Colonic mucosa (tissue), 4 donors: ENCODE data around the gene GHRH. TPM values are rescaled to one million over a fixed set of nuclear protein-coding genes. Genes with fewer than 3 reads are reported as not detected.
A peak's percentile ranks its signal among the peaks of the same experiment; 100 is the strongest.

ENCODE experiments used
- DNase-seq: peaks from one replicate; pipeline ENCODE4 v3.0.0-alpha.2; 2020
- H3K27ac ChIP-seq: fragments of 200-600 bp; one replicate; pipeline ENCODE4 v1.8.0; 2021
- H3K27me3 ChIP-seq: fragments of 200-600 bp; one replicate; pipeline ENCODE4 v1.8.0; 2021
- H3K36me3 ChIP-seq: fragments of 200-600 bp; one replicate; pipeline ENCODE4 v1.8.0; 2021
- H3K4me1 ChIP-seq: fragments of 200-600 bp; one replicate; pipeline ENCODE4 v1.8.0; 2021; ENCODE audit warnings: mild to moderate bottlenecking
- H3K4me3 ChIP-seq: fragments of 200-600 bp; one replicate; pipeline ENCODE4 v1.8.0; 2021
- H3K9ac ChIP-seq, 2 donors: one replicate each; pipeline ENCODE4 v1.7.0; 2013; ENCODE audit warnings: control low read depth in 2 of 2, low read depth in 2 of 2, low read length in 2 of 2
- H3K9me3 ChIP-seq: fragments of 200-600 bp; one replicate; pipeline ENCODE4 v1.8.0; 2021
- CTCF ChIP-seq: fragments of 200-600 bp; IDR thresholded peaks from one replicate; pipeline ENCODE4 v1.8.0; 2022; ENCODE audit warnings: antibody characterized with exemption, mild to moderate bottlenecking
- intact Hi-C: fragments of 100-400 bp; cut with DNase I; formaldehyde crosslinking; loops from one replicate; pipeline ENCODE4 v1.14.1; 2022
- total RNA-seq, 2 donors: library from RNA; stranded (reverse); fragmentation: NEBNext Ultra II Directional in 1 of 2; extraction: Animal tissue kit (Norgen Biotek cat#: 25700) in 1 of 2; gene quantifications; one replicate each; pipeline ENCODE4 v1.2.1, GENCODE V29; 2021
- donor health status: healthy.
- donor health status: DM: no; HTN: no; CAD: no.
- donor health status: DM: no; HTN: no; CAD: no.

Gene GHRH
- total RNA-seq, 2 donors from 2014 or later: not detected

GRCh38 chr20:37242503-37242902 lies 19.1 kb downstream of the GHRH start:
- Histone ChIP-seq H3K27ac (no peak overlapping the region), H3K36me3 (peaks cover 6% of the 10 kb centered on the region), H3K9ac (no peak overlapping the region), H3K9me3 (no peaks in the 10 kb centered on the region), H3K27me3 (no peaks in the 10 kb centered on the region), H3K4me3 (no peak overlapping the region), H3K4me1 (no peaks in the 10 kb centered on the region)
- TF ChIP-seq CTCF: no peak
- DNase-seq: no peak
- intact Hi-C loops: no loop called here

GRCh38 chr20:37240337-37241067 lies 21.1 kb downstream of the GHRH start:
- H3K36me3 ChIP-seq: peaks cover 11% of the 10 kb centered on the region
- no peak overlapping the region for H3K4me3 ChIP-seq
- H3K9me3 ChIP-seq: no peaks in the 10 kb centered on the region
- intact Hi-C loops: no loop called here
- H3K27ac ChIP-seq: no peak overlapping the region
- no peak overlapping the region for H3K9ac ChIP-seq
- no peak for TF ChIP-seq CTCF
- no peaks in the 10 kb centered on the region for H3K27me3 ChIP-seq
- H3K4me1 ChIP-seq: no peaks in the 10 kb centered on the region
- DNase-seq: no peak

- Histone ChIP-seq H3K36me3 (peaks cover 11% of the 10 kb centered on the region), H3K9ac (peak overlapping the region in 1 of 2 donors; percentile 23), H3K9me3 (no peaks in the 10 kb centered on the region), H3K4me3 (no peak overlapping the region), H3K4me1 (no peaks in the 10 kb centered on the region), H3K27ac (no peak overlapping the region), H3K27me3 (no peaks in the 10 kb centered on the region)
- TF ChIP-seq CTCF: no peak
- peak; percentile 34 for DNase-seq
- intact Hi-C loops: no loop called here
Observed at GRCh38 chr20:37238935-37239451, 22.6 kb downstream of the GHRH start.

- Histone ChIP-seq H3K27ac (no peak overlapping the region), H3K4me1 (no peaks in the 10 kb centered on the region)
- no peak for DNase-seq
Observed at GRCh38 chr20:37238426-37238825, 23.2 kb downstream of the GHRH start.

GRCh38 chr20:37237656-37238055 lies 24.0 kb downstream of the GHRH start:
- no peak for TF ChIP-seq CTCF
- Histone ChIP-seq H3K27me3 (no peaks in the 10 kb centered on the region), H3K27ac (no peak overlapping the region), H3K4me3 (no peak overlapping the region), H3K9ac (no peak overlapping the region), H3K36me3 (peaks cover 21% of the 10 kb centered on the region), H3K9me3 (no peaks in the 10 kb centered on the region), H3K4me1 (no peaks in the 10 kb centered on the region)
- intact Hi-C loops: no loop called here
- no peak for DNase-seq

More at GRCh38 chr20:37238426-37238825, 23.2 kb downstream of the GHRH start:
- TF ChIP-seq CTCF: no peak
- Histone ChIP-seq H3K9ac (peak overlapping the region; percentile 18 to 23), H3K36me3 (peaks cover 15% of the 10 kb centered on the region), H3K27me3 (no peaks in the 10 kb centered on the region), H3K4me3 (no peak overlapping the region), H3K9me3 (no peaks in the 10 kb centered on the region)
- intact Hi-C loops: no loop called here
